Measurements from ENCODE around the gene CDKN2A.

DNA sequence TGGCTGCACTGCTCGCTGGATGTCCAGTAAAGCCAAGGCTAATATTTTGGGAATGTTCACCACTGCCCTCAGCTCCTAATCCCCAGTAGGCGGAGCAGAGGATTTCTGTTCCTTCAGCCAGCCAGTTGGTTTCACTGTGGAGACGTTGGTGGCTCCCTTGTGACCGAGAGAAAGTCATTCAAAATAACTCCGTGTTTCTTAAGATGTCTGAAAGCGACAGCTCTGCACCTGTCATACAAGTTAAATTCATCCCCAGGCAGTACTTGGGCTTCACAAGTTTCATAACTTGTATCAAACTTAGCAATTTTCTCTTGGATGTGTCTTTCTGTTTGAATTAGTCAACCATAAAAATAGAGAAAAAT lies 15.3 kb upstream of the CDKN2A start:
- TF ChIP-seq, protein P1, sequence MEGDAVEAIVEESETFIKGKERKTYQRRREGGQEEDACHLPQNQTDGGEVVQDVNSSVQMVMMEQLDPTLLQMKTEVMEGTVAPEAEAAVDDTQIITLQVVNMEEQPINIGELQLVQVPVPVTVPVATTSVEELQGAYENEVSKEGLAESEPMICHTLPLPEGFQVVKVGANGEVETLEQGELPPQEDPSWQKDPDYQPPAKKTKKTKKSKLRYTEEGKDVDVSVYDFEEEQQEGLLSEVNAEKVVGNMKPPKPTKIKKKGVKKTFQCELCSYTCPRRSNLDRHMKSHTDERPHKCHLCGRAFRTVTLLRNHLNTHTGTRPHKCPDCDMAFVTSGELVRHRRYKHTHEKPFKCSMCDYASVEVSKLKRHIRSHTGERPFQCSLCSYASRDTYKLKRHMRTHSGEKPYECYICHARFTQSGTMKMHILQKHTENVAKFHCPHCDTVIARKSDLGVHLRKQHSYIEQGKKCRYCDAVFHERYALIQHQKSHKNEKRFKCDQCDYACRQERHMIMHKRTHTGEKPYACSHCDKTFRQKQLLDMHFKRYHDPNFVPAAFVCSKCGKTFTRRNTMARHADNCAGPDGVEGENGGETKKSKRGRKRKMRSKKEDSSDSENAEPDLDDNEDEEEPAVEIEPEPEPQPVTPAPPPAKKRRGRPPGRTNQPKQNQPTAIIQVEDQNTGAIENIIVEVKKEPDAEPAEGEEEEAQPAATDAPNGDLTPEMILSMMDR (IDR thresholded peaks at IDR 0.05 in 2 of 3, conservative IDR thresholded peaks at IDR 0.05 in 1 of 3; ENCODE audit: insufficient read depth in 2 of 3, low read depth in 1 of 3, low read length in 3 of 3) = no peak
- TF ChIP-seq MCM5 (IDR thresholded peaks at IDR 0.05; ENCODE audit: low read depth) (no peak), CCNT2 (IDR thresholded peaks at IDR 0.05; ENCODE audit: borderline replicate concordance, extremely low read depth, insufficient read length, low read depth, low read length) (no peak), MAFK (IDR thresholded peaks at IDR 0.05; ENCODE audit: low read length) (no peak), ZNF707 (CRISPR knock-in tag; conservative IDR thresholded peaks at IDR 0.05) (no peak), MEF2A (IDR thresholded peaks at IDR 0.05; ENCODE audit: control insufficient read depth, low read depth, low read length) (no peak), XRCC3 (IDR thresholded peaks at IDR 0.05) (no peak), ZC3H8 (IDR thresholded peaks at IDR 0.05) (no peak), POLR2A (conservative IDR thresholded peaks at IDR 0.05) (no peak), EP300 (IDR thresholded peaks at IDR 0.05; ENCODE audit: low read length) (no peak), ZNF561 (CRISPR knock-in tag; conservative IDR thresholded peaks at IDR 0.05) (no peak)
- TF ChIP-seq, protein P2, sequence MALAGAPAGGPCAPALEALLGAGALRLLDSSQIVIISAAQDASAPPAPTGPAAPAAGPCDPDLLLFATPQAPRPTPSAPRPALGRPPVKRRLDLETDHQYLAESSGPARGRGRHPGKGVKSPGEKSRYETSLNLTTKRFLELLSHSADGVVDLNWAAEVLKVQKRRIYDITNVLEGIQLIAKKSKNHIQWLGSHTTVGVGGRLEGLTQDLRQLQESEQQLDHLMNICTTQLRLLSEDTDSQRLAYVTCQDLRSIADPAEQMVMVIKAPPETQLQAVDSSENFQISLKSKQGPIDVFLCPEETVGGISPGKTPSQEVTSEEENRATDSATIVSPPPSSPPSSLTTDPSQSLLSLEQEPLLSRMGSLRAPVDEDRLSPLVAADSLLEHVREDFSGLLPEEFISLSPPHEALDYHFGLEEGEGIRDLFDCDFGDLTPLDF (CRISPR knock-in tag; IDR thresholded peaks at IDR 0.05) = no peak
- TF ChIP-seq, protein P3, sequence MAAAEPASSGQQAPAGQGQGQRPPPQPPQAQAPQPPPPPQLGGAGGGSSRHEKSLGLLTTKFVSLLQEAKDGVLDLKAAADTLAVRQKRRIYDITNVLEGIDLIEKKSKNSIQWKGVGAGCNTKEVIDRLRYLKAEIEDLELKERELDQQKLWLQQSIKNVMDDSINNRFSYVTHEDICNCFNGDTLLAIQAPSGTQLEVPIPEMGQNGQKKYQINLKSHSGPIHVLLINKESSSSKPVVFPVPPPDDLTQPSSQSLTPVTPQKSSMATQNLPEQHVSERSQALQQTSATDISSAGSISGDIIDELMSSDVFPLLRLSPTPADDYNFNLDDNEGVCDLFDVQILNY (CRISPR knock-in tag; IDR thresholded peaks at IDR 0.05) = no peak

Data from K562 (cell line).